ENCODE data around the gene TBX21.

The TBX21 gene, protein sequence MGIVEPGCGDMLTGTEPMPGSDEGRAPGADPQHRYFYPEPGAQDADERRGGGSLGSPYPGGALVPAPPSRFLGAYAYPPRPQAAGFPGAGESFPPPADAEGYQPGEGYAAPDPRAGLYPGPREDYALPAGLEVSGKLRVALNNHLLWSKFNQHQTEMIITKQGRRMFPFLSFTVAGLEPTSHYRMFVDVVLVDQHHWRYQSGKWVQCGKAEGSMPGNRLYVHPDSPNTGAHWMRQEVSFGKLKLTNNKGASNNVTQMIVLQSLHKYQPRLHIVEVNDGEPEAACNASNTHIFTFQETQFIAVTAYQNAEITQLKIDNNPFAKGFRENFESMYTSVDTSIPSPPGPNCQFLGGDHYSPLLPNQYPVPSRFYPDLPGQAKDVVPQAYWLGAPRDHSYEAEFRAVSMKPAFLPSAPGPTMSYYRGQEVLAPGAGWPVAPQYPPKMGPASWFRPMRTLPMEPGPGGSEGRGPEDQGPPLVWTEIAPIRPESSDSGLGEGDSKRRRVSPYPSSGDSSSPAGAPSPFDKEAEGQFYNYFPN

GRCh38 chr17:47733047-47733673, at the start of gene TBX21:
Gene TBX21, plus strand, starts transcription at chr17:47733236. Its CDS starts 219 bp downstream, at chr17:47733455.
- DNase-seq (ENCODE audit: low read depth), result no peak

- no peak for DNase-seq (ENCODE audit: low read depth)
Measured at GRCh38 chr17:47684025-47684424, 49.0 kb upstream of the TBX21 start.

GRCh38 chr17:47684535-47685193, 48.4 kb upstream of the TBX21 start:
- DNase-seq (ENCODE audit: low read depth), result no peak

DNA sequence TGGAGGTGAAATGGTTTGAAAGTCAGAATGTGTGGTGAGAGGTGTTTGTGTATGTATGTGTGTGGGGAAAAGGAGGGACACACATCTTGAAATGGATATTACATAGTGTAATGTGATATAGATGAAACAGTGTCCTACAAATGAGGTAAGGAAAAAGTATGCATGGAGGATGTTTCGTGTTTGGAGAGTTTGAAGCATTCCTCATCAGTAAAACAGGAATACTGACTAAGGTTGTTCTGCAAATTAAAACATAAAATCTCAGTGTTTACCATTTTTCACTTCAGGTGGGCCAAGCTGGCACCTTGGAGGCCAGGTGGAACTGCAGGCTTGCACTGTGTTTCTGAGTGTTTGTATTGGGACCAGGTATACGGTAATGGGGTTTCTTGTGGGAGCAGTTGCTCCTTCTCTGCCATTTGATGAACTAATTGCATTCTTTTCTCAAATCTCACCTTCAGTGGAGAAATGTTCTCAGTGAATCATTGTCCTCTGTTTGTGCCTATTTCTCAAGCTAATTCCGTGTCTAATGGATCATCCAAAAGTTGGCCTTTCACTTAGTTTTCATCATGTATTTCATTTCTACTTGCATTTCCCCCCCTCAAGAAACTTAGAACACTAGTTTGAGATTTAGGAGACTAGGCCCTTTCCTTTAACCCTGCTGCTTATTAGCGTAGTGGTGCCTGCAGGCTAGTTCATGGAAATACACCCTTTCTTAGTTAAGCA, 47.3 kb upstream of the TBX21 start:
- DNase-seq (ENCODE audit: low read depth), result no peak

DNA sequence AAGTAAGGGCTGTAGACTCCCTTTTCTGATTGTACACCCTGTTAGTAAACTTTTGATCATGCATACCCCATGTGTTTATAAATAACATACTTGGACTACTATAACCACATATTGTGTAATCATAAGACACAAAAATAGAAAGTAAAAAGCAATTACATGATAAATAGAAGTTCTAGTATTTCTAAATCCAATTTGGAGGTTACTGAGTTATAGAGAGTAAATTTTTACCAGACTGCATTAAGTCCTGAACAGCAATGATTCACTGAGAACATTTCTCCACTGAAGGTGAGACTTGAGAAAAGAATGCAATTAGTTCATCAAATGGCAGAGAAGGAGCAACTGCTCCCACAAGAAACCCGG, 46.8 kb upstream of the TBX21 start:
- peak; percentile 48 for DNase-seq (ENCODE audit: low read depth)

GRCh38 chr17:47686664-47687327, 46.2 kb upstream of the TBX21 start:
- DNase-seq (ENCODE audit: low read depth), result no peak

DNA sequence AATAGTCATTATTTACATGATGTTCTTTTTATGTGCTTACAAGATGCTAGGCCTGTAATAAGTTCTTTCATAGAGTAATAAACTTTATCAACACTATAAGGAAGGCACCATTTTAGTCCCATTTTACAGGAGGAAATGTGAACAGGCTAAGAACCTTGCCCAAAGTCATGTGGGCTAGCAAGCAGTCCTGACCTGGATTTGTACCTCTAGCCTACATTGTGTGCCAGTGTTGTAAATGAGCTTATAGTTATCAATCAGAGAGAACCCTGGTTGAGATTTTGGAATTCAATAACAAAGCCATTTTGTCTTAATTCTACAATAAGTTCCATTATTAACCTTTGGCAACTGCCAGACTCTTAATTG, 45.7 kb upstream of the TBX21 start:
- DNase-seq (ENCODE audit: low read depth), result no peak

- DNase-seq (ENCODE audit: low read depth), result no peak
Measured at GRCh38 chr17:47687748-47688147, 45.3 kb upstream of the TBX21 start.

GRCh38 chr17:47690121-47690520, 42.9 kb upstream of the TBX21 start:
- no peak for DNase-seq (ENCODE audit: low read depth)

- DNase-seq (ENCODE audit: low read depth), result no peak
Measured at GRCh38 chr17:47692137-47692894, 40.7 kb upstream of the TBX21 start.

DNA sequence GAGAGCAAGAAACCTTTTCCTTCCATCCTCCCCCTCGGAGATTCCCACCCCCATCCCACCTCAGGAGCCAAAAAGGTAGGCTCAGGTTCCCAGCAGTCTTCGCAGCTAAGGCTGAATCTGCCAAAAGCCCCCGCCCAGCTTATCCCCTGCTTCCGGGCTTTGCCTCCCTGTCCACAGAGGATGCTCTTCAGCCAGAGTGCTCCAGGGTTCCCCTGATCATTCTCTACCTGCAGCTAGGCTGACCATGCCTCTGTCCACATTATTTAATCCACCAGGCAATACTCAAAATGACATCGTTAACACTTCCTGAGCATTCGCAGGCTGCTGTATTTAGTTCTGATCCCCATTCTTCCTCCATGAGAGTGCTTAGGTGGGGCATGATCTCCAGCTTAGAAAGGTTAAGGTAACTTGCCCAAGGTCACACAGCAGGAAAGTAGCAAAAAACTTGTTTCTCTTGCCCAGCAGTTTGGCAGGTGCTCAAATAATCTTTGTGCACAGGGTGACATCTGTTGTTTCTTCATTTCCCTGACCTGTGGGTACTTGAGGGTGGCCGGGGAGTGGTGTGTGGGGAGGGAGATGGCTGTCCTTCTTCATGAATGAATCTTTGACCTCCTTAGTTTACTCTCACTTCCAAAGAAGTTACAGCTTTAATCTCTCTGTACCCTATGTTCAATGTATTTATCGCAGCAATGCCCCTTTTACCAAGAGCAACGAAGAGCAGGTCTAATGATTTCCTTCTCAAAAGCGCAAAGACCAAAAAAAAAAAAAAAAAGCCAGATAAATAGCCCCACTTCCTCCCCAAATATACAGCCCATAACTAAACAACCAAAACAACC, 39.9 kb upstream of the TBX21 start:
- DNase-seq (ENCODE audit: low read depth), result no peak

GRCh38 chr17:47693731-47694580, 39.1 kb upstream of the TBX21 start, which contains the start of gene TBKBP1:
Gene TBKBP1, plus strand, starts transcription at chr17:47694161. Its CDS starts 1,952 bp downstream, at chr17:47696113.
- no peak for DNase-seq (ENCODE audit: low read depth)

DNA sequence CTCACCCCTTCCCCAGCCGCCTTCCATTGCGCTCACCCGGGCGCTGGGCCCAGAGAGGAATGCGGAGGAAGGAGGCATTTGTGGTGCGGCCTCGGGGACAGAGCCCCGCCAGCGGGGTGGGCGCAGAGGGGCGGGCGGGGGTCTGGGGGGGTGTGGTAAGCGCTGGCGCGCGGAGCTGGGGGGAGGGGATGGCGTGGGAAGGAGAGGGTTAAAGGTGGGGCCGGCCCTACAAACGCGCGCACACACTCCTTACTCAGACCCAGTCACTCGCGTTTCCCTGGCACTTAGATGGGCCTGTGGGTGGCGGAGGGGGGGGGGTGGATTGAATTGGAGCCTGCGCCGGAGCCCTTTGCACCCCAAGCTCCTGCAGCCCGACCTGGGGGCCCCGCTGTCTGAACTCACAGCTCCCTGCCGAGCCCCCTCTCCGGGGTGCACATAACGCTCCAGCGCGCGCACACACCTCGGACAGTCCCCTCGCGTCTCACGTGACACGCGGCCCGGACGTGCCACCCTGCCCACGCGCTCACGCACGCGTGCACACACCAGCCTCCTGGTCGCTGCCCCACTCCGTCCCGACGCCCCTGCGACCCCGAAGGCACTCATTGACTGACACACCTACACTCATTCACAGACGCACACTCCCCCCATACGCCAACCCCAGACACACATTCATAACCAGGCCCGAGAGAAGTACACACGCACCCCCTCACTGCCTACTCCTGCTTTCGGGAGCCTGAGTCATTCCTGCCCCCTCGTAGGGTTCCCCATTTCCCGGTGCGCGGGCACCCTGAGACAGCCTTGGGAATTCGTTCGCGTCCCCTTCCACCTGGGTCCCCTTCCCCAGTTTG, 38.2 kb upstream of the TBX21 start:
- DNase-seq (ENCODE audit: low read depth), result no peak

GRCh38 chr17:47695429-47696376, 37.3 kb upstream of the TBX21 start:
- no peak for DNase-seq (ENCODE audit: low read depth)

GRCh38 chr17:47696717-47697642, 36.1 kb upstream of the TBX21 start:
- DNase-seq (ENCODE audit: low read depth), result no peak
